ENCODE results near the gene IDUA.

- TF ChIP-seq ZNF274 (IDR thresholded peaks at IDR 0.05; ENCODE audit: low read depth, low read length) (no peak), SUZ12 (IDR thresholded peaks at IDR 0.05; ENCODE audit: extremely low read depth, insufficient read depth, insufficient read length) (no peak)
Measured at GRCh38 chr4:1011666-1012033, 24.8 kb downstream of the IDUA start.

All from NT2/D1 (cell line).